ENCODE results near the gene NEURL1.

DNA sequence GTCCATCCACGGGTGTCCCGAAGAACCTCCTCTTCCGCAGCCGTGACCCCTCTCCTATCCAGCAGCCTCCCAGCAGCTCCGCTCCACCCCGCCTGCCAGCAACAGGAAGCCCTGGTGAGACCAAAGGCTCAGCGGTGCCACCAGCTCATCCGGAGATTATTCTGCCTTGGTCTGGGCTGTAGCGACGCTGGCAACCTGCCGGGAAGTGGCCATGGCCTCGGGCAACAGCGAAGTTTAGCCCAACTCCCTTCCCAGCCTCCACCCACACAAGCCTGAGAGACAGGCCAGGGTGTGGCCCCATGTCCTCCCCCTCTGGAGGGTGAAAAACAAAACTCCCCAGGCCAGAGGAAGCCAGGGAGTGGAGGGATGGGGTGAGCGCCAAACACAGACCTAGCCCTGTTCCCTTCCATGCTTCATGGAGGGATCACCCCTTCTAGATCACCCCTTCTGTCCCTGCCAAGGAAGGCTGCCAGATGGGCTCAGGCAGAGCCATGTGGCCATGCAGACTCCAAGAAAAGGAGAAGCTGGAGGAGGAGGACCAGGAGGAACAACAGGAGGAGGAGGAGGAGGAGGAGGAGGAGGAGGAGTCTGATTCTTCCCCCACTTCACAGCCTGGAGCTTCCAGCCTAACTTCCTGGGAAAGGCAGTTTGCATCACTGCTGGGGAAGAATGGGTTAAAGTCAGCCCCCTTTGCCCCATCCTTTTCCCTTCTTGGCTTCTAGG is 42.3 kb upstream of the NEURL1 start:
- TF ChIP-seq, protein P1, sequence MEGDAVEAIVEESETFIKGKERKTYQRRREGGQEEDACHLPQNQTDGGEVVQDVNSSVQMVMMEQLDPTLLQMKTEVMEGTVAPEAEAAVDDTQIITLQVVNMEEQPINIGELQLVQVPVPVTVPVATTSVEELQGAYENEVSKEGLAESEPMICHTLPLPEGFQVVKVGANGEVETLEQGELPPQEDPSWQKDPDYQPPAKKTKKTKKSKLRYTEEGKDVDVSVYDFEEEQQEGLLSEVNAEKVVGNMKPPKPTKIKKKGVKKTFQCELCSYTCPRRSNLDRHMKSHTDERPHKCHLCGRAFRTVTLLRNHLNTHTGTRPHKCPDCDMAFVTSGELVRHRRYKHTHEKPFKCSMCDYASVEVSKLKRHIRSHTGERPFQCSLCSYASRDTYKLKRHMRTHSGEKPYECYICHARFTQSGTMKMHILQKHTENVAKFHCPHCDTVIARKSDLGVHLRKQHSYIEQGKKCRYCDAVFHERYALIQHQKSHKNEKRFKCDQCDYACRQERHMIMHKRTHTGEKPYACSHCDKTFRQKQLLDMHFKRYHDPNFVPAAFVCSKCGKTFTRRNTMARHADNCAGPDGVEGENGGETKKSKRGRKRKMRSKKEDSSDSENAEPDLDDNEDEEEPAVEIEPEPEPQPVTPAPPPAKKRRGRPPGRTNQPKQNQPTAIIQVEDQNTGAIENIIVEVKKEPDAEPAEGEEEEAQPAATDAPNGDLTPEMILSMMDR (IDR thresholded peaks at IDR 0.05) = no peak
- no peak for TF ChIP-seq POLR2A (IDR thresholded peaks at IDR 0.05)

All from Peyer's patch (tissue), 4 donors.